Right atrium auricular region (tissue), 2 donors: ENCODE measurements around the gene PCGF1. TPM values are rescaled to one million over a fixed set of nuclear protein-coding genes. Genes with fewer than 3 reads are reported as not detected.

Source experiments
- DNase-seq: peaks from one replicate; pipeline ENCODE4 v3.0.0-alpha.2; 2019; ENCODE audit warnings: low spot score
- H3K27ac ChIP-seq, 2 donors: fragments of 200-600 bp; sonication (generic); 1 replicate in 1 of 2; 2 replicates in 1 of 2; pipeline ENCODE4 v1.5.1; 2016 to 2019
- H3K27me3 ChIP-seq, 2 donors: fragments of 200-600 bp; sonication (generic); one replicate each; pipeline versions ENCODE4 v1.5.1 to v1.6.0; 2017 to 2019
- H3K36me3 ChIP-seq: fragments of 200-600 bp; sonication (generic); one replicate; pipeline ENCODE4 v1.5.1; 2016
- H3K4me1 ChIP-seq, 2 donors: fragments of 200-600 bp; sonication (generic); one replicate each; pipeline versions ENCODE4 v1.5.1 to v1.6.0; 2017 to 2019
- H3K4me3 ChIP-seq, 2 donors: fragments of 200-600 bp; sonication (generic); 1 replicate in 1 of 2; 2 replicates in 1 of 2; pipeline ENCODE4 v1.5.1; 2017 to 2019; ENCODE audit warnings: mild to moderate bottlenecking in 1 of 2, moderate library complexity in 1 of 2
- H3K9me3 ChIP-seq, 2 donors: fragments of 200-600 bp; sonication (generic); one replicate each; pipeline ENCODE4 v1.5.1; 2019
- CTCF ChIP-seq, 2 donors: fragments of 200-600 bp; sonication (generic); IDR thresholded peaks; one replicate each; pipeline ENCODE4 v1.5.1; 2019; ENCODE audit warnings: antibody characterized with exemption in 2 of 2
- total RNA-seq, 2 donors: library from RNA; depleted of rRNA; stranded (reverse); fragments of >200 nt; gene quantifications; one replicate each; pipeline ENCODE4 v1.1.0, GENCODE V29; 2016

Gene PCGF1
- total RNA-seq, 2 donors from 2014 or later: 15.2 to 19.0 TPM

GRCh38 chr2:74496997-74497776 is 10.3 kb downstream of the PCGF1 start:
- H3K27me3 ChIP-seq: peaks cover 18 to 21% of the 10 kb centered on the region in 2 donors
- peak overlapping the region in 1 of 2 donors; percentile 51 for H3K4me3 ChIP-seq
- peaks cover 0 to 34% of the 10 kb centered on the region in 2 donors for H3K4me1 ChIP-seq
- no peak for DNase-seq
- no peak for TF ChIP-seq CTCF (IDR thresholded peaks at IDR 0.05)
- H3K27ac ChIP-seq: no peak overlapping the region
- H3K36me3 ChIP-seq: peaks cover 16% of the 10 kb centered on the region
- H3K9me3 ChIP-seq: no peaks in the 10 kb centered on the region

GRCh38 chr2:74495440-74495839 is 12.1 kb downstream of the PCGF1 start:
- peaks cover 0 to 29% of the 10 kb centered on the region in 2 donors for H3K4me1 ChIP-seq
- no peak overlapping the region for H3K4me3 ChIP-seq
- peaks cover 32% of the 10 kb centered on the region for H3K36me3 ChIP-seq
- H3K27ac ChIP-seq: no peak overlapping the region
- peaks cover 17 to 21% of the 10 kb centered on the region in 2 donors for H3K27me3 ChIP-seq
- H3K9me3 ChIP-seq: no peaks in the 10 kb centered on the region
- DNase-seq: no peak
- TF ChIP-seq CTCF (IDR thresholded peaks at IDR 0.05): no peak

- Histone ChIP-seq H3K27ac (no peak overlapping the region), H3K4me3 (no peak overlapping the region), H3K27me3 (peaks cover 8 to 12% of the 10 kb centered on the region in 2 donors), H3K9me3 (no peaks in the 10 kb centered on the region), H3K36me3 (peaks cover 36% of the 10 kb centered on the region), H3K4me1 (peaks cover 0 to 14% of the 10 kb centered on the region in 2 donors)
- no peak for TF ChIP-seq CTCF (IDR thresholded peaks at IDR 0.05)
- no peak for DNase-seq
Measured at GRCh38 chr2:74493546-74493945, 13.9 kb downstream of the PCGF1 start.

GRCh38 chr2:74491648-74492544 is 15.6 kb downstream of the PCGF1 start:
- H3K36me3 ChIP-seq: peaks cover 40% of the 10 kb centered on the region
- H3K4me3 ChIP-seq: no peak overlapping the region
- DNase-seq: no peak
- H3K4me1 ChIP-seq: no peaks in the 10 kb centered on the region
- H3K9me3 ChIP-seq: no peaks in the 10 kb centered on the region
- no peak for TF ChIP-seq CTCF (IDR thresholded peaks at IDR 0.05)
- no peaks in the 10 kb centered on the region for H3K27me3 ChIP-seq
- H3K27ac ChIP-seq: no peak overlapping the region

GRCh38 chr2:74489906-74490305 is 17.6 kb downstream of the PCGF1 start:
- Histone ChIP-seq H3K9me3 (no peaks in the 10 kb centered on the region), H3K36me3 (peaks cover 43% of the 10 kb centered on the region), H3K4me3 (no peak overlapping the region), H3K27me3 (no peaks in the 10 kb centered on the region), H3K27ac (no peak overlapping the region), H3K4me1 (no peaks in the 10 kb centered on the region)
- no peak for TF ChIP-seq CTCF (IDR thresholded peaks at IDR 0.05)
- DNase-seq: no peak
